ENCODE results near the gene EPHB3. TPM values are rescaled to one million over a fixed set of nuclear protein-coding genes. Genes with fewer than 3 reads are reported as not detected.

EPHB3 gene
- total RNA-seq, 1 donor from 2014 or later: 1.6 TPM

- DNase-seq (ENCODE audit: missing footprints) (no peak), ATAC-seq (no peak)
- intact Hi-C loops (cut with DNase I): no loop called here
Observed at GRCh38 chr3:184574515-184575417, 13.2 kb downstream of the EPHB3 start.

- no peak for DNase-seq (ENCODE audit: missing footprints)
- no peak for ATAC-seq
- intact Hi-C loops (cut with DNase I): no loop called here
Observed at GRCh38 chr3:184575701-184576100, 14.1 kb downstream of the EPHB3 start.

- intact Hi-C loops (cut with DNase I): no loop called here
- no peak for DNase-seq (ENCODE audit: missing footprints)
Observed at GRCh38 chr3:184576457-184577240, 15.1 kb downstream of the EPHB3 start.

GRCh38 chr3:184577546-184577945 is 16.0 kb downstream of the EPHB3 start:
- intact Hi-C loops (cut with DNase I): no loop called here
- DNase-seq (ENCODE audit: missing footprints): no peak
- no peak for ATAC-seq

More at GRCh38 chr3:184576457-184577240, 15.1 kb downstream of the EPHB3 start:
- no peak for ATAC-seq

- intact Hi-C loops (cut with DNase I): no loop called here
- DNase-seq (ENCODE audit: missing footprints) (no peak), ATAC-seq (no peak)
Observed at GRCh38 chr3:184578218-184578617, 16.6 kb downstream of the EPHB3 start.

- intact Hi-C loops (cut with DNase I): no loop called here
- no peak for DNase-seq (ENCODE audit: missing footprints)
- no peak for ATAC-seq
Observed at GRCh38 chr3:184578822-184579221, 17.2 kb downstream of the EPHB3 start.

- DNase-seq (ENCODE audit: missing footprints) (no peak), ATAC-seq (no peak)
- intact Hi-C loops (cut with DNase I): no loop called here
Observed at GRCh38 chr3:184579513-184579912, 17.9 kb downstream of the EPHB3 start.

GRCh38 chr3:184580376-184580775 is 18.8 kb downstream of the EPHB3 start:
- intact Hi-C loops (cut with DNase I): no loop called here
- DNase-seq (ENCODE audit: missing footprints) (no peak), ATAC-seq (no peak)

- DNase-seq (ENCODE audit: missing footprints) (no peak), ATAC-seq (no peak)
- intact Hi-C loops (cut with DNase I): no loop called here
Observed at GRCh38 chr3:184581331-184581855, 19.8 kb downstream of the EPHB3 start.

GRCh38 chr3:184582646-184583577 is 21.3 kb downstream of the EPHB3 start:
- intact Hi-C loops (cut with DNase I): loop anchor here (2.0 kb wide), 1 partner anchor 130 kb away; the partner anchor contains the start of gene MAGEF1
- DNase-seq (ENCODE audit: missing footprints) (no peak), ATAC-seq (peak; percentile 78)

- DNase-seq (ENCODE audit: missing footprints) (no peak), ATAC-seq (peak; percentile 76)
- intact Hi-C loops (cut with DNase I): loop anchor here (2.0 kb wide), 1 partner anchor 129 kb away; the partner anchor contains the start of gene MAGEF1
Observed at GRCh38 chr3:184583578-184584451, 22.2 kb downstream of the EPHB3 start.

- ATAC-seq (peak; percentile 21), DNase-seq (ENCODE audit: missing footprints) (no peak)
- intact Hi-C loops (cut with DNase I): no loop called here
Observed at GRCh38 chr3:184584464-184584891, 22.9 kb downstream of the EPHB3 start.

- ATAC-seq: no peak
- DNase-seq (ENCODE audit: missing footprints): no peak
- intact Hi-C loops (cut with DNase I): no loop called here
Observed at GRCh38 chr3:184585545-184585944, 24.0 kb downstream of the EPHB3 start.

- DNase-seq (ENCODE audit: missing footprints): no peak
- no peak for ATAC-seq
- intact Hi-C loops (cut with DNase I): no loop called here
Observed at GRCh38 chr3:184586851-184587250, 25.3 kb downstream of the EPHB3 start.

GRCh38 chr3:184588776-184589175 is 27.2 kb downstream of the EPHB3 start:
- intact Hi-C loops (cut with DNase I): no loop called here
- ATAC-seq (no peak), DNase-seq (ENCODE audit: missing footprints) (no peak)

GRCh38 chr3:184590795-184591194 is 29.2 kb downstream of the EPHB3 start:
- ATAC-seq (no peak), DNase-seq (ENCODE audit: missing footprints) (no peak)
- intact Hi-C loops (cut with DNase I): no loop called here

- intact Hi-C loops (cut with DNase I): no loop called here
- ATAC-seq (no peak), DNase-seq (ENCODE audit: missing footprints) (no peak)
Observed at GRCh38 chr3:184591789-184592188, 30.2 kb downstream of the EPHB3 start.
